Fibroblast of lung (primary cell): ENCODE data around the gene ACADSB.

Source experiments
- EZH2 ChIP-seq: IDR thresholded peaks from 2 replicates; pipeline ENCODE4 v1.5.1; 2012; ENCODE audit warnings: low read length, control low read depth, mild to moderate bottlenecking; ENCODE audit errors: missing control alignments
- TF ChIP-seq, protein P1 (sequence below), 2 donors: IDR thresholded peaks in 1 of 2; conservative IDR thresholded peaks in 1 of 2; 1 replicate in 1 of 2; 2 replicates in 1 of 2; pipeline ENCODE4 v1.5.1; 2011 to 2012; ENCODE audit warnings: low read length in 2 of 2, control low read depth in 1 of 2, inconsistent platforms in 1 of 2, low read depth in 1 of 2, mild to moderate bottlenecking in 1 of 2

DNA sequence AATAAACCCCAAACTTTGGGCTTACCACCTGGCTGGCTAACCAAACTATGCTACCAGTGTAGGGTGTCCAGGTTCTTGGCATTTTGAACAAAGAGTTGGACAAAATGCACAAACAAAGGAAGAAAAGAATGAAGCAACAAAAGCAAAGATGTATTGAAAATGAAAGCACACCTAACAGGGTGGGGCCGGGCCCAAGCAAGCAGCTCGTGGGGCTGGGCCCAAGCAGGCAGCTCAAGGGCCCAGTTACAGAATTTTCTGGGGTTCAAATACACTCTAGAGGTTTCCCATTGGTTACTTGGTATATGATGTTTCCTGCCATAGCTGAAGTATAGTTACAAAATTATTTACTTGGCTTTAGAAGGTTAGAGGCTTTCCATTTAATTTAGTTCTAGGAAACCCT, 15.7 kb downstream of the ACADSB start:
- TF ChIP-seq, protein P1, sequence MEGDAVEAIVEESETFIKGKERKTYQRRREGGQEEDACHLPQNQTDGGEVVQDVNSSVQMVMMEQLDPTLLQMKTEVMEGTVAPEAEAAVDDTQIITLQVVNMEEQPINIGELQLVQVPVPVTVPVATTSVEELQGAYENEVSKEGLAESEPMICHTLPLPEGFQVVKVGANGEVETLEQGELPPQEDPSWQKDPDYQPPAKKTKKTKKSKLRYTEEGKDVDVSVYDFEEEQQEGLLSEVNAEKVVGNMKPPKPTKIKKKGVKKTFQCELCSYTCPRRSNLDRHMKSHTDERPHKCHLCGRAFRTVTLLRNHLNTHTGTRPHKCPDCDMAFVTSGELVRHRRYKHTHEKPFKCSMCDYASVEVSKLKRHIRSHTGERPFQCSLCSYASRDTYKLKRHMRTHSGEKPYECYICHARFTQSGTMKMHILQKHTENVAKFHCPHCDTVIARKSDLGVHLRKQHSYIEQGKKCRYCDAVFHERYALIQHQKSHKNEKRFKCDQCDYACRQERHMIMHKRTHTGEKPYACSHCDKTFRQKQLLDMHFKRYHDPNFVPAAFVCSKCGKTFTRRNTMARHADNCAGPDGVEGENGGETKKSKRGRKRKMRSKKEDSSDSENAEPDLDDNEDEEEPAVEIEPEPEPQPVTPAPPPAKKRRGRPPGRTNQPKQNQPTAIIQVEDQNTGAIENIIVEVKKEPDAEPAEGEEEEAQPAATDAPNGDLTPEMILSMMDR (conservative IDR thresholded peaks at IDR 0.05 in 1 of 2, IDR thresholded peaks at IDR 0.05 in 1 of 2; ENCODE audit: low read depth in 1 of 2, low read length in 2 of 2), result no peak
- no peak for TF ChIP-seq EZH2
